HCT116 (cell line): Measurements from ENCODE around the gene NEUROG3. TPM values are rescaled to one million over a fixed set of nuclear protein-coding genes. Genes with fewer than 3 reads are reported as not detected.

Experiments
- ATAC-seq: fragments of 200-7000 bp; cut with Tn5 transposase; 2 replicates; pipeline ENCODE4 v1.9.1; 2020; ENCODE audit warnings: mild to moderate bottlenecking, moderate library complexity
- Bru-seq: library from RNA; stranded (reverse); fragments of 400-500 nt; gene quantifications from one replicate; lab custom pipeline; 2021; lab: Mats Ljungman, UMichigan
- BruChase-seq, 2 experiments: library from RNA; stranded (reverse); fragments of 400-500 nt; gene quantifications; one replicate each; lab custom pipeline; 2021; lab: Mats Ljungman, UMichigan
- BruUV-seq: library from RNA; stranded (reverse); fragments of 400-500 nt; replicated peaks from 2 replicates; lab custom pipeline; 2021; lab: Mats Ljungman, UMichigan
- CTCF ChIA-PET: fragments of 300-600 bp; sonication (Branson Sonifier 250); formaldehyde crosslinking; loops from one replicate; lab custom pipeline; 2021; ENCODE audit warnings: antibody characterized with exemption; lab: Charles Lee
- POLR2A ChIA-PET: fragments of 300-600, 350-600 bp; sonication (Branson Sonifier 250); formaldehyde crosslinking; loops from one replicate; lab custom pipeline; 2021; ENCODE audit warnings: antibody characterized with exemption; lab: Charles Lee
- RAD21 ChIA-PET, 2 experiments: fragments of 300-600 bp; sonication (Branson Sonifier 250); formaldehyde crosslinking; loops; one replicate each; lab custom pipeline; 2023; ENCODE audit warnings: low total read pairs in 2 of 2; ENCODE audit not compliant: uncharacterized antibody in 2 of 2, unreplicated experiment in 2 of 2, low non-redundant PET in 1 of 2; lab: Charles Lee
- DNase-seq: peaks from one replicate; pipeline ENCODE4 v3.0.0-alpha.2; 2010; ENCODE audit warnings: low read depth, low spot score
- H2AFZ ChIP-seq: fragments of 200-600 bp; shearing (Covaris generic), sonication (generic); 2 replicates; pipeline ENCODE4 v1.6.1; 2017; ENCODE audit warnings: low read depth, mixed run types, mixed read lengths, antibody characterized with exemption, low read length; ENCODE audit not compliant: poor library complexity, severe bottlenecking
- H3K27ac ChIP-seq: 2 replicates; pipeline ENCODE4 v1.5.1; 2012; ENCODE audit warnings: low read depth, low read length
- H3K27me3 ChIP-seq: fragments of 200-600 bp; sonication (generic); 2 replicates; pipeline ENCODE4 v1.6.1; 2016; ENCODE audit warnings: mixed run types, low read length, mixed read lengths; ENCODE audit not compliant: insufficient read depth
- H3K36me3 ChIP-seq, 2 experiments: fragments of 200-500 bp in 1 of 2; fragments of 200-600 bp in 1 of 2; sonication (Bioruptor generic) in 1 of 2; sonication (generic) in 1 of 2; 2 replicates each; pipeline versions ENCODE4 v1.5.1 to v1.6.1; 2014 to 2016; ENCODE audit warnings: low read length in 2 of 2, inconsistent platforms in 1 of 2, mixed read lengths in 1 of 2, mixed run types in 1 of 2; ENCODE audit not compliant: insufficient read depth in 2 of 2, control insufficient read depth in 1 of 2
- H3K4me1 ChIP-seq, 2 experiments: fragments of 200-600 bp in 1 of 2; sonication (generic) in 1 of 2; 2 replicates each; pipeline versions ENCODE4 v1.5.1 to v1.6.1; 2012 to 2017; ENCODE audit warnings: low read length in 2 of 2, inconsistent platforms in 1 of 2, mild to moderate bottlenecking in 1 of 2, mixed read lengths in 1 of 2, mixed run types in 1 of 2, moderate library complexity in 1 of 2; ENCODE audit not compliant: insufficient read depth in 2 of 2, control insufficient read depth in 1 of 2
- H3K4me2 ChIP-seq: fragments of 200-600 bp; sonication (generic); 2 replicates; pipeline ENCODE4 v1.6.1; 2017; ENCODE audit warnings: mixed run types, low read length, mixed read lengths
- H3K4me3 ChIP-seq, 2 experiments: fragments of 200-600 bp in 1 of 2; sonication (generic) in 1 of 2; replicated peaks in 1 of 2; 2 replicates each; pipeline ENCODE4 v1.5.1; 2011 to 2016; ENCODE audit warnings: low read length in 2 of 2, control low read depth in 1 of 2, low read depth in 1 of 2, mild to moderate bottlenecking in 1 of 2, mixed read lengths in 1 of 2, mixed run types in 1 of 2
- H3K79me2 ChIP-seq: fragments of 200-600 bp; sonication (generic); 2 replicates; pipeline ENCODE4 v1.6.1; 2017; ENCODE audit warnings: mild to moderate bottlenecking, mixed run types, low read length, moderate library complexity, mixed read lengths; ENCODE audit not compliant: insufficient read depth
- H3K9ac ChIP-seq: fragments of 200-600 bp; sonication (generic); 2 replicates; pipeline ENCODE4 v1.6.1; 2016; ENCODE audit warnings: low read length, mixed read lengths
- H3K9me2 ChIP-seq: fragments of 200-600 bp; sonication (generic), shearing (Covaris generic); 2 replicates; pipeline ENCODE4 v1.6.1; 2017; ENCODE audit warnings: mixed run types, mild to moderate bottlenecking, moderate library complexity; ENCODE audit not compliant: insufficient read depth
- H3K9me3 ChIP-seq, 2 experiments: fragments of 200-500 bp in 1 of 2; fragments of 200-600 bp in 1 of 2; sonication (Bioruptor generic) in 1 of 2; sonication (generic) in 1 of 2; 2 replicates each; pipeline ENCODE4 v1.6.1; 2014 to 2017; ENCODE audit warnings: low read length in 2 of 2, mixed read lengths in 2 of 2, inconsistent platforms in 1 of 2, low read depth in 1 of 2, mild to moderate bottlenecking in 1 of 2, mixed run types in 1 of 2, moderate library complexity in 1 of 2; ENCODE audit not compliant: control insufficient read depth in 1 of 2, insufficient read depth in 1 of 2
- H4K20me1 ChIP-seq: fragments of 200-600 bp; sonication (generic), shearing (Covaris generic); 2 replicates; pipeline ENCODE4 v1.6.1; 2017; ENCODE audit warnings: mixed run types, mild to moderate bottlenecking, moderate library complexity; ENCODE audit not compliant: insufficient read depth
- CEBPB ChIP-seq: IDR thresholded peaks from 2 replicates; pipeline ENCODE4 v1.6.1; 2012; ENCODE audit warnings: low read depth
- EGR1 ChIP-seq: IDR thresholded peaks from 2 replicates; pipeline ENCODE4 v1.6.1; 2012; ENCODE audit warnings: low read depth
- EZH2 ChIP-seq: fragments of 200-600 bp; sonication (generic); IDR thresholded peaks from 2 replicates; pipeline ENCODE4 v1.6.1; 2017; ENCODE audit warnings: antibody characterized with exemption, mixed run types
- EZH2phosphoT487 ChIP-seq: fragments of 200-600 bp; IDR thresholded peaks from 2 replicates; pipeline ENCODE4 v1.6.1; 2018; ENCODE audit warnings: antibody characterized with exemption, borderline replicate concordance
- FOSL1 ChIP-seq: IDR thresholded peaks from 2 replicates; pipeline ENCODE4 v1.6.1; 2012; ENCODE audit warnings: low read depth
- RAD21 ChIP-seq: IDR thresholded peaks from 2 replicates; pipeline ENCODE4 v1.6.1; 2012; ENCODE audit warnings: low read depth, mild to moderate bottlenecking
- SIN3A ChIP-seq: IDR thresholded peaks from 2 replicates; pipeline ENCODE4 v1.6.1; 2012; ENCODE audit warnings: low read depth
- SP1 ChIP-seq: IDR thresholded peaks from 2 replicates; pipeline ENCODE4 v1.6.1; 2012; ENCODE audit warnings: low read depth
- TCF7L2 ChIP-seq: IDR thresholded peaks from 2 replicates; pipeline ENCODE4 v1.7.0; 2011; ENCODE audit warnings: borderline replicate concordance, inconsistent platforms; ENCODE audit not compliant: insufficient read depth, insufficient read length; ENCODE audit errors: extremely low read depth
- YY1 ChIP-seq: IDR thresholded peaks from 2 replicates; pipeline ENCODE4 v1.6.1; 2011; ENCODE audit warnings: low read length, low read depth, moderate library complexity, mild to moderate bottlenecking; ENCODE audit not compliant: insufficient replicate concordance; ENCODE audit errors: extremely low read depth
- ZNF274 ChIP-seq: fragments of 200-500 bp; sonication (Bioruptor generic); IDR thresholded peaks from 2 replicates; pipeline ENCODE4 v1.6.1; 2014; ENCODE audit warnings: mild to moderate bottlenecking, low read depth, low read length, inconsistent platforms
- intact Hi-C: fragments of 100-400 bp; cut with micrococcal nuclease; formaldehyde crosslinking; loops from 2 replicates; pipeline ENCODE4 v1.10.0; 2022
- long read RNA-seq: library from polyadenylated mRNA; unstranded; transcript quantifications from one replicate; pipeline ENCODE4 v2.0.0, GENCODE V29; 2021; ENCODE audit not compliant: unreplicated experiment
- polyA plus RNA-seq: library from polyadenylated mRNA; unstranded; fragments of >200 nt; gene quantifications from 2 replicates; pipeline ENCODE4 v1.2.1, GENCODE V29; 2012; ENCODE audit warnings: missing spikeins
- total RNA-seq: library from RNA; stranded (reverse); gene quantifications from one replicate; pipeline ENCODE4 v1.2.1, GENCODE V29; 2021; ENCODE audit not compliant: unreplicated experiment
- TF ChIP-seq, protein P1 (sequence below), 3 experiments: fragments of 200-600 bp in 1 of 3; sonication (generic) in 1 of 3; IDR thresholded peaks in 2 of 3; conservative IDR thresholded peaks in 1 of 3; 2 replicates each; pipeline ENCODE4 v1.5.1; 2012 to 2017; ENCODE audit warnings: low read depth in 2 of 3, low read length in 2 of 3, antibody characterized with exemption in 1 of 3, borderline replicate concordance in 1 of 3, control low read depth in 1 of 3, mild to moderate bottlenecking in 1 of 3, mixed read lengths in 1 of 3, mixed run types in 1 of 3, moderate library complexity in 1 of 3; ENCODE audit not compliant: insufficient read depth in 1 of 3
- TF ChIP-seq, protein P2 (sequence below): IDR thresholded peaks from 2 replicates; pipeline ENCODE4 v1.6.1; 2012; ENCODE audit warnings: low read depth
- TF ChIP-seq, protein P3 (sequence below): IDR thresholded peaks from 2 replicates; pipeline ENCODE4 v1.6.1; 2011; ENCODE audit warnings: mild to moderate bottlenecking, low read length, moderate library complexity; ENCODE audit not compliant: insufficient replicate concordance; ENCODE audit errors: extremely low read depth
- TF ChIP-seq, protein P4 (sequence below): IDR thresholded peaks from 2 replicates; pipeline ENCODE4 v1.6.1; 2012

Gene NEUROG3
- total RNA-seq (not detected), Bru-seq, nascent RNA (not detected), BruChase-seq, experiment 1, labeled RNA remaining after a 6-hour chase (not detected), BruChase-seq, experiment 2, labeled RNA remaining after a 2-hour chase (not detected)
- polyA plus RNA-seq, result not detected in 2 replicates
- long read RNA-seq, result 0 reads

DNA sequence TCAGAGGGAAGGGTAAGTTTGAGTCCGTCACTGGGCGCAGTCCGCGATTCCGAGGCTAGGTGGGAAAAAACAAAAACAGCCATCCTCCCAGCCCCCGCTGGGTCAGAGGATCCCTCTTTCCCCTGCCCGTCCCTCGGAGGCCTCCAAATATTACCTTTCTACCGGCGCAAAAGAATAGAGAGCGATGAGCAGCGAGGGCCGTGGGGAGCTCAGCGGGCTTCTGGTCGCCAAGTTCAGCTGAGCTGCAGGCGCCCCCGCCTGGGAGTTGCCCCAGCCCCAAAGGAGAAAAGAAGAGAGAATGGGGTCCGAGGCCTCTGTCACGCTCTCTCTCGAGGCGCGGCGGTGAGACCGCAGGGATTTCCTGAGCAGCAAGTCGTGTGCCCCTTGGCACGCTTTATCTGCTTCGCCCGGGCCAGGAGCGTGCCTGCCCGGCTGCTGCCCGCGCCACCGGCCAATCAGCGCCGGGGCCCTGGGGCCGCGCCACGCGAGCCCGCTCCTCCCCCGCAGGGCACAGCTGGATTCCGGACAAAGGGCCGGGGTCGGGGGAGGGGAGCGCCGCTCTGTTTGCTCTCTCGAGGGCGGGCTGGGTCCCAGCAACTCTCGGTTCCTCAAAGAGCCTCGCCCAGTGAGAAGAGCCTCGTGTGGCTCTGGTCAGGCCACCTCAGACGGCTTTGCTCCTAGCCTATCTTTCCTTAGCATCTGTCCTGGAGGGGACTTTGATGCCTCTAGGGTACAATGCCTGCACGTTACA is at the start of gene NEUROG3:
Gene NEUROG3 (minus strand): TSS at position 367 of the 751 bp plus-strand sequence. CDS start 379 bp downstream, outside the sequence.
- ChIA-PET POLR2A (no interaction called here), RAD21 (no interaction called here), CTCF (no interaction called here)
- Histone ChIP-seq H3K27ac (no peak within 1 kb of the TSS), H3K9ac (no peak within 1 kb of the TSS), H3K79me2 (no peaks in the 10 kb centered on the region), H4K20me1 (no peaks in the 10 kb centered on the region), H3K9me2 (no peaks in the 10 kb centered on the region), H3K9me3 (no peaks in the 10 kb centered on the region), H3K4me1 (no peaks in the 10 kb centered on the region), H3K36me3 (no peaks in the 10 kb centered on the region), H3K4me3 (no peak within 1 kb of the TSS), H3K4me2 (no peak within 1 kb of the TSS), H2AFZ (no peak within 1 kb of the TSS), H3K27me3 (peaks cover 26% of the 10 kb centered on the region)
- no peak for TF ChIP-seq RAD21
- TF ChIP-seq, protein P1, sequence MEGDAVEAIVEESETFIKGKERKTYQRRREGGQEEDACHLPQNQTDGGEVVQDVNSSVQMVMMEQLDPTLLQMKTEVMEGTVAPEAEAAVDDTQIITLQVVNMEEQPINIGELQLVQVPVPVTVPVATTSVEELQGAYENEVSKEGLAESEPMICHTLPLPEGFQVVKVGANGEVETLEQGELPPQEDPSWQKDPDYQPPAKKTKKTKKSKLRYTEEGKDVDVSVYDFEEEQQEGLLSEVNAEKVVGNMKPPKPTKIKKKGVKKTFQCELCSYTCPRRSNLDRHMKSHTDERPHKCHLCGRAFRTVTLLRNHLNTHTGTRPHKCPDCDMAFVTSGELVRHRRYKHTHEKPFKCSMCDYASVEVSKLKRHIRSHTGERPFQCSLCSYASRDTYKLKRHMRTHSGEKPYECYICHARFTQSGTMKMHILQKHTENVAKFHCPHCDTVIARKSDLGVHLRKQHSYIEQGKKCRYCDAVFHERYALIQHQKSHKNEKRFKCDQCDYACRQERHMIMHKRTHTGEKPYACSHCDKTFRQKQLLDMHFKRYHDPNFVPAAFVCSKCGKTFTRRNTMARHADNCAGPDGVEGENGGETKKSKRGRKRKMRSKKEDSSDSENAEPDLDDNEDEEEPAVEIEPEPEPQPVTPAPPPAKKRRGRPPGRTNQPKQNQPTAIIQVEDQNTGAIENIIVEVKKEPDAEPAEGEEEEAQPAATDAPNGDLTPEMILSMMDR (IDR thresholded peaks at IDR 0.05 in 2 of 3, conservative IDR thresholded peaks at IDR 0.05 in 1 of 3; ENCODE audit: borderline replicate concordance in 1 of 3, insufficient read depth in 1 of 3, low read depth in 2 of 3, low read length in 2 of 3), result no peak
- TF ChIP-seq, protein P2, sequence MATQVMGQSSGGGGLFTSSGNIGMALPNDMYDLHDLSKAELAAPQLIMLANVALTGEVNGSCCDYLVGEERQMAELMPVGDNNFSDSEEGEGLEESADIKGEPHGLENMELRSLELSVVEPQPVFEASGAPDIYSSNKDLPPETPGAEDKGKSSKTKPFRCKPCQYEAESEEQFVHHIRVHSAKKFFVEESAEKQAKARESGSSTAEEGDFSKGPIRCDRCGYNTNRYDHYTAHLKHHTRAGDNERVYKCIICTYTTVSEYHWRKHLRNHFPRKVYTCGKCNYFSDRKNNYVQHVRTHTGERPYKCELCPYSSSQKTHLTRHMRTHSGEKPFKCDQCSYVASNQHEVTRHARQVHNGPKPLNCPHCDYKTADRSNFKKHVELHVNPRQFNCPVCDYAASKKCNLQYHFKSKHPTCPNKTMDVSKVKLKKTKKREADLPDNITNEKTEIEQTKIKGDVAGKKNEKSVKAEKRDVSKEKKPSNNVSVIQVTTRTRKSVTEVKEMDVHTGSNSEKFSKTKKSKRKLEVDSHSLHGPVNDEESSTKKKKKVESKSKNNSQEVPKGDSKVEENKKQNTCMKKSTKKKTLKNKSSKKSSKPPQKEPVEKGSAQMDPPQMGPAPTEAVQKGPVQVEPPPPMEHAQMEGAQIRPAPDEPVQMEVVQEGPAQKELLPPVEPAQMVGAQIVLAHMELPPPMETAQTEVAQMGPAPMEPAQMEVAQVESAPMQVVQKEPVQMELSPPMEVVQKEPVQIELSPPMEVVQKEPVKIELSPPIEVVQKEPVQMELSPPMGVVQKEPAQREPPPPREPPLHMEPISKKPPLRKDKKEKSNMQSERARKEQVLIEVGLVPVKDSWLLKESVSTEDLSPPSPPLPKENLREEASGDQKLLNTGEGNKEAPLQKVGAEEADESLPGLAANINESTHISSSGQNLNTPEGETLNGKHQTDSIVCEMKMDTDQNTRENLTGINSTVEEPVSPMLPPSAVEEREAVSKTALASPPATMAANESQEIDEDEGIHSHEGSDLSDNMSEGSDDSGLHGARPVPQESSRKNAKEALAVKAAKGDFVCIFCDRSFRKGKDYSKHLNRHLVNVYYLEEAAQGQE, result no peak
- no peak for TF ChIP-seq SIN3A
- no peak for TF ChIP-seq TCF7L2
- no peak for TF ChIP-seq EZH2phosphoT487
- no peak for TF ChIP-seq YY1
- no peak for TF ChIP-seq ZNF274
- no peak for TF ChIP-seq FOSL1
- TF ChIP-seq, protein P3, sequence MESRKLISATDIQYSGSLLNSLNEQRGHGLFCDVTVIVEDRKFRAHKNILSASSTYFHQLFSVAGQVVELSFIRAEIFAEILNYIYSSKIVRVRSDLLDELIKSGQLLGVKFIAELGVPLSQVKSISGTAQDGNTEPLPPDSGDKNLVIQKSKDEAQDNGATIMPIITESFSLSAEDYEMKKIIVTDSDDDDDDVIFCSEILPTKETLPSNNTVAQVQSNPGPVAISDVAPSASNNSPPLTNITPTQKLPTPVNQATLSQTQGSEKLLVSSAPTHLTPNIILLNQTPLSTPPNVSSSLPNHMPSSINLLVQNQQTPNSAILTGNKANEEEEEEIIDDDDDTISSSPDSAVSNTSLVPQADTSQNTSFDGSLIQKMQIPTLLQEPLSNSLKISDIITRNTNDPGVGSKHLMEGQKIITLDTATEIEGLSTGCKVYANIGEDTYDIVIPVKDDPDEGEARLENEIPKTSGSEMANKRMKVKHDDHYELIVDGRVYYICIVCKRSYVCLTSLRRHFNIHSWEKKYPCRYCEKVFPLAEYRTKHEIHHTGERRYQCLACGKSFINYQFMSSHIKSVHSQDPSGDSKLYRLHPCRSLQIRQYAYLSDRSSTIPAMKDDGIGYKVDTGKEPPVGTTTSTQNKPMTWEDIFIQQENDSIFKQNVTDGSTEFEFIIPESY, result no peak
- TF ChIP-seq SP1, result no peak
- TF ChIP-seq EZH2, result no peak
- TF ChIP-seq, protein P4, sequence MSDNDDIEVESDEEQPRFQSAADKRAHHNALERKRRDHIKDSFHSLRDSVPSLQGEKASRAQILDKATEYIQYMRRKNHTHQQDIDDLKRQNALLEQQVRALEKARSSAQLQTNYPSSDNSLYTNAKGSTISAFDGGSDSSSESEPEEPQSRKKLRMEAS, result no peak
- no peak for TF ChIP-seq EGR1
- no peak for TF ChIP-seq CEBPB
- no peak for ATAC-seq
- DNase-seq, result no peak
- BruUV-seq, result no TSS peak
- intact Hi-C loops, result no loop called here
